Measurements from ENCODE around the gene E2F4.

The E2F4 gene

GRCh38 chr16:67183627-67184452, 8.1 kb upstream of the E2F4 start, which contains the start of gene MATCAP1:
Gene MATCAP1, minus strand, starts transcription at chr16:67183963. Its CDS starts 3,353 bp downstream, at chr16:67180610.
- peak within 1 kb of the TSS; percentile 80 for H3K4me3 ChIP-seq (ENCODE audit: low read depth, low read length)
- TF ChIP-seq CTCF (IDR thresholded peaks at IDR 0.05; ENCODE audit: control insufficient read depth, extremely low read depth, insufficient read depth) = no peak
- peak; percentile 94 for DNase-seq (ENCODE audit: low read depth)

- TF ChIP-seq CTCF (IDR thresholded peaks at IDR 0.05; ENCODE audit: control insufficient read depth, extremely low read depth, insufficient read depth) = no peak
- DNase-seq (ENCODE audit: low read depth) = no peak
- peak overlapping the region; percentile 80 for H3K4me3 ChIP-seq (ENCODE audit: low read depth, low read length)
Observed at GRCh38 chr16:67184453-67184994, 7.4 kb upstream of the E2F4 start.

DNA sequence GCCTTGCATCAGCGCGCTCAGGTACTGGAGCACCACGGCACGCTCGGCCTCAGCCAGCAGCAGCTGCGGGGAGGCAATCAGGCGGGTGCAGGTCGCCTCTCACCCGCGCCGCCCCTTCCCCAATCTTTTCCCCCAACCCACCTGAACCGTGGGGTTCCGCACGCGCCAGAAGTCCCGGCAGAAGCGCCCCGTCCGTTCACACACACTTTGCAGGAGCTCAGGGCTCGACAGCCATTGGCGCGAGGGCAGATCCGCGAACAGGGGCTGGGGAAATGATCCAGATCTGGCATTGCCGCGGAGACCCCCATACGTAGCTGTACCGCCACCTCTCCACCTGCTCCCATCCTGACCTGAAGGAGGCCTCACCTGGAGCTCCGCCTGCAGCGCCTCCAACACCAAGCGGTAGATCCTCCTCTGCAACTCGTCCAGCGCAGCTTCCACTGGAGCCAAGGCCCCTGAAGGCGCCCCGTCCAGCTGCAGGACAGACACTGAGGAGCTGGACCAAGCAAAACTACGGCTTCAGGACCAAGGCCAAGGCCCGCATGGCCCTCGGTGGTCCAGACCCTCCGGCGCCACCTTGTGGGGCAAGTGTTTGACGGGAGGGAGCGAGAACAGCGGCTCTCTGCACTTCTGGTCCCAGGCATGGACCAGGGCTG, 6.8 kb upstream of the E2F4 start:
- peak; percentile 48 for TF ChIP-seq CTCF (IDR thresholded peaks at IDR 0.05; ENCODE audit: control insufficient read depth, extremely low read depth, insufficient read depth)
- no peak for DNase-seq (ENCODE audit: low read depth)
- H3K4me3 ChIP-seq (ENCODE audit: low read depth, low read length) = peak overlapping the region; percentile 80

DNA sequence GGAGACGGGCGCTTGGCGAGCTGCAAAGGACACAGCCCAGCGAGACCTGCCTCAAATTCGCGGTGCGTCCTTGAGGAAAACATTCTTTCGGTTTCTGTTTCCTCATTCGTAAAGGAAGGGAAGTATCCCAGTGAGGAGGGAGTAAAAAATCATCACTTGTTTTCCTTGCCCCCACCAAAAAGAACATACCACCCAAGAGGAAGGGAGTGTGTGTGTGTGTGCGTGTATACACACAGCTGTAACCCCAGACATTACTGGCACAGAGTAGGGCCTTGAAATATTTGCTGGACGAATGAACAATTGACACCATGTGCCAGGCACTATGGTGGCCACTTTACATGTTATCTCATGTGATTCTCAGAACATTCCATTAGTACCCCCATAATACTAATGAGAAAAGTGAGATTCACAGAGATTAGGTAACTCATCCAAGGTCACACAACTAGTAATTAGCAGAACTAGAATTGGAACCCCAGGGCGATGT, 6.3 kb upstream of the E2F4 start:
- H3K4me3 ChIP-seq (ENCODE audit: low read depth, low read length) = no peak overlapping the region
- DNase-seq (ENCODE audit: low read depth) = no peak
- no peak for TF ChIP-seq CTCF (IDR thresholded peaks at IDR 0.05; ENCODE audit: control insufficient read depth, extremely low read depth, insufficient read depth)

- DNase-seq (ENCODE audit: low read depth) = no peak
- H3K4me3 ChIP-seq (ENCODE audit: low read depth, low read length) = no peak overlapping the region
- TF ChIP-seq CTCF (IDR thresholded peaks at IDR 0.05; ENCODE audit: control insufficient read depth, extremely low read depth, insufficient read depth) = no peak
Observed at GRCh38 chr16:67186550-67186950, 5.4 kb upstream of the E2F4 start.

DNA sequence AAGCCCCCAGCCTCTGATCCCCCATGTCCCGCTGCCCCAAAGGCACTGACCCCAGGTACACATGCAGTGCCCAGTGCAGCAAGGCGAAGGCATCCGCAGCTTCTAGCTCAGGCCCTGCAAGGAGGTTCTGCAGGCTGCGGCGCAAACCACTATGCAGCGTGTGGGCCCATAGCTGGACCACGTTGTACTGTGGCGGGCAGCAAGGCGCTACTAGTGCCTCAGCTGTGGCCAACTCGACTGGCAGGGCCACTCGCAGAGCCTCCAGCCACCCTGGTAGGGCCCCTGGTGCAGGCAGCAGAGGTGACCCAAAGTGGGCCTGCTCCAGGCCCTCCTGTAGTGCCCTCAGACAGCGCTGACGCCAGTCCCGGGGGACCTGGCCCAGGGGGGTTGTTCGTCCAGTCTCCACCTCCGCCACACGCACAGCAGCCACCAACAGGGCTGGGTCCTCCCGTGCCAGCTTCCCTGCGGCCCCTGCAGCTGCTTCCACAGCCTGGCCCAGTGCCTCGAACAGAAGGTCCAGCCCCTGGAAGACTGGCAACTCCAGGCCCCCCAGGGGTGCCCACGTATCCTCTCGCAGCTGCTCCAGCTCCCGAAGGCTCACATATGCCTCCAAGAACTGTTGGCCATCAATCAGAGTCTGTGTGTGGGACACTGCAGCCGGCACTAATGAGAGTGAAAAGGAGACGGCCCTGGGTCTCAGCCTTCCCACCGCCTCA, 4.6 kb upstream of the E2F4 start:
- DNase-seq (ENCODE audit: low read depth) = no peak
- no peak for TF ChIP-seq CTCF (IDR thresholded peaks at IDR 0.05; ENCODE audit: control insufficient read depth, extremely low read depth, insufficient read depth)
- no peak overlapping the region for H3K4me3 ChIP-seq (ENCODE audit: low read depth, low read length)

All from LNCaP clone FGC (cell line).